HepG2 (cell line): ENCODE data around the gene PRSS27. TPM values are rescaled to one million over a fixed set of nuclear protein-coding genes. Genes with fewer than 3 reads are reported as not detected.
A peak's percentile ranks its signal among the peaks of the same experiment; 100 is the strongest.

Experiments used
- ATAC-seq: fragments of 200-7000 bp; cut with Tn5 transposase; 3 replicates; pipeline ENCODE4 v1.9.1; 2020; ENCODE audit warnings: mild to moderate bottlenecking, moderate library complexity
- BruUV-seq: library from RNA; stranded (reverse); fragments of 400-500 nt; replicated peaks from 2 replicates; lab custom pipeline; 2021; lab: Mats Ljungman, UMichigan
- CTCF ChIA-PET: fragments of 300-600 bp; formaldehyde crosslinking; extraction: SDS; loops from one replicate; lab custom pipeline; 2021; ENCODE audit warnings: low total read pairs, inconsistent platforms, low intra/inter-chr PET ratio; lab: Yijun Ruan, JAX
- POLR2A ChIA-PET: fragments of 350-600 bp; sonication (Branson Sonifier 250); formaldehyde crosslinking; loops from one replicate; lab custom pipeline; 2020; ENCODE audit warnings: antibody characterized with exemption, inconsistent platforms; lab: Yijun Ruan, JAX
- DNase-seq: peaks from one replicate; pipeline ENCODE4 v3.0.0-alpha.2; 2015; ENCODE audit warnings: low spot score
- FAIRE-seq: peaks from 3 replicates; lab custom pipeline; 2011; peaks lifted over from hg19 to GRCh38; lab: Jason Lieb, UNC
- H2AFZ ChIP-seq: one replicate; pipeline ENCODE4 v1.6.1; 2011; ENCODE audit warnings: low read length, inconsistent platforms
- H3K27ac ChIP-seq: fragments of 300-600 bp; 3 replicates; pipeline ENCODE4 v1.8.0; 2011; ENCODE audit warnings: mixed run types, mild to moderate bottlenecking, mixed read lengths, low read length, inconsistent platforms; ENCODE audit not compliant: insufficient read depth; ENCODE audit errors: extremely low read length
- H3K27me3 ChIP-seq, 2 experiments: fragments of 200-600 bp in 1 of 2; 2 replicates in 1 of 2; 3 replicates in 1 of 2; pipeline versions ENCODE4 v1.6.0 to v1.8.0; 2011; ENCODE audit warnings: low read length in 2 of 2, mild to moderate bottlenecking in 2 of 2, moderate library complexity in 2 of 2, inconsistent platforms in 1 of 2; ENCODE audit not compliant: insufficient read depth in 2 of 2, control insufficient read depth in 1 of 2
- H3K36me3 ChIP-seq, 2 experiments: fragments of 200-600 bp in 1 of 2; replicated peaks in 1 of 2; 2 replicates in 1 of 2; 3 replicates in 1 of 2; pipeline versions ENCODE4 v1.5.1 to v1.8.0; 2011; ENCODE audit warnings: low read length in 2 of 2, inconsistent platforms in 1 of 2; ENCODE audit not compliant: insufficient read depth in 2 of 2, control insufficient read depth in 1 of 2
- H3K4me1 ChIP-seq: 2 replicates; pipeline ENCODE4 v1.5.1; 2012; ENCODE audit warnings: low read length, inconsistent platforms; ENCODE audit not compliant: insufficient read depth
- H3K4me2 ChIP-seq: 2 replicates; pipeline ENCODE4 v1.6.0; 2011; ENCODE audit warnings: low read depth, low read length, inconsistent platforms
- H3K4me3 ChIP-seq, 3 experiments: fragments of 200-600 bp in 1 of 3; sonication (generic), shearing (Covaris generic) in 1 of 3; replicated peaks in 1 of 3; 2 replicates each; pipeline ENCODE4 v1.5.1; 2011 to 2016; ENCODE audit warnings: low read length in 3 of 3, inconsistent platforms in 2 of 3, low read depth in 2 of 3, mild to moderate bottlenecking in 2 of 3, control low read depth in 1 of 3, mixed read lengths in 1 of 3; ENCODE audit not compliant: insufficient read depth in 1 of 3
- H3K79me2 ChIP-seq: one replicate; pipeline ENCODE4 v1.6.1; 2011; ENCODE audit warnings: low read length, inconsistent platforms; ENCODE audit not compliant: insufficient read depth
- H3K9ac ChIP-seq: 2 replicates; pipeline ENCODE4 v1.6.0; 2011; ENCODE audit warnings: mild to moderate bottlenecking, low read depth, low read length, inconsistent platforms; ENCODE audit not compliant: insufficient read depth
- H3K9me3 ChIP-seq: 2 replicates; pipeline ENCODE4 v1.5.1; 2012; ENCODE audit warnings: mild to moderate bottlenecking, low read length
- H4K20me1 ChIP-seq: 2 replicates; pipeline ENCODE4 v1.6.0; 2011; ENCODE audit warnings: inconsistent platforms, mild to moderate bottlenecking, low read length, moderate library complexity; ENCODE audit not compliant: insufficient read depth
- ARNT2 ChIP-seq: sonication (generic); formaldehyde crosslinking; IDR thresholded peaks from 2 replicates; pipeline ENCODE4 v1.8.0; 2022; ENCODE audit warnings: mild to moderate bottlenecking, low read depth, missing genetic modification reagents, moderate library complexity
- DMTF1 ChIP-seq: sonication (generic); formaldehyde crosslinking; IDR thresholded peaks from 2 replicates; pipeline ENCODE4 v1.4.0; 2020; ENCODE audit warnings: mild to moderate bottlenecking, missing genetic modification reagents
- HOXA5 ChIP-seq: sonication (generic); formaldehyde crosslinking; IDR thresholded peaks from 2 replicates; pipeline ENCODE4 v1.4.0; 2020; ENCODE audit warnings: missing genetic modification reagents
- HOXA7 ChIP-seq: sonication (generic); formaldehyde crosslinking; IDR thresholded peaks from 2 replicates; pipeline ENCODE4 v1.8.1; 2022; ENCODE audit warnings: mild to moderate bottlenecking, missing genetic modification reagents, moderate library complexity
- JUN ChIP-seq: sonication (generic); formaldehyde crosslinking; IDR thresholded peaks from 2 replicates; pipeline ENCODE4 v1.4.0; 2020; ENCODE audit warnings: mild to moderate bottlenecking, missing genetic modification reagents
- MEIS2 ChIP-seq: sonication (generic); formaldehyde crosslinking; IDR thresholded peaks from 2 replicates; pipeline ENCODE4 v1.9.0; 2021; ENCODE audit warnings: mild to moderate bottlenecking, missing genetic modification reagents
- NFE2L1 ChIP-seq: sonication (generic); formaldehyde crosslinking; IDR thresholded peaks from 2 replicates; pipeline ENCODE4 v1.4.0; 2020; ENCODE audit warnings: missing genetic modification reagents, mild to moderate bottlenecking, borderline replicate concordance
- TOE1 ChIP-seq: sonication (generic); formaldehyde crosslinking; IDR thresholded peaks from 2 replicates; pipeline ENCODE4 v1.4.0; 2020; ENCODE audit warnings: mild to moderate bottlenecking, missing genetic modification reagents
- TP53 ChIP-seq: sonication (generic); formaldehyde crosslinking; conservative IDR thresholded peaks from 2 replicates; pipeline ENCODE4 v1.4.0; 2020; ENCODE audit warnings: missing genetic modification reagents
- ZNF121 ChIP-seq: sonication (generic); formaldehyde crosslinking; IDR thresholded peaks from 2 replicates; pipeline ENCODE4 v1.5.0; 2020; ENCODE audit warnings: mild to moderate bottlenecking, missing genetic modification reagents
- ZNF317 ChIP-seq: sonication (generic); formaldehyde crosslinking; IDR thresholded peaks from 2 replicates; pipeline ENCODE4 v1.5.0; 2020; ENCODE audit warnings: mild to moderate bottlenecking, missing genetic modification reagents
- ZNF441 ChIP-seq: sonication (generic); formaldehyde crosslinking; IDR thresholded peaks from 2 replicates; pipeline ENCODE4 v1.7.0; 2021; ENCODE audit warnings: missing genetic modification reagents, borderline replicate concordance
- ZNF574 ChIP-seq: sonication (generic); formaldehyde crosslinking; IDR thresholded peaks from 2 replicates; pipeline ENCODE4 v1.4.0; 2020; ENCODE audit warnings: missing genetic modification reagents
- WGBS: methylation state at CpG from one replicate; pipeline ENCODE4 v1.1.6; 2017; ENCODE audit warnings: low lambda C conversion rate; 5-methylcytosine and 5-hydroxymethylcytosine counted together
- in situ Hi-C: cut with HindIII; loops from 2 replicates; pipeline ENCODE4 v1.10.0; 2017; ENCODE audit warnings: low pct_unique_long_range_greater_than_20kb; ENCODE audit not compliant: extremely low pct_ligation_motif_present
- intact Hi-C: fragments of 100-400 bp; cut with micrococcal nuclease; formaldehyde crosslinking; loops from one replicate; pipeline ENCODE4 v1.10.0; 2022; ENCODE audit not compliant: unreplicated experiment
- polyA plus RNA-seq, 8 experiments: library from polyadenylated mRNA; depleted of rRNA in 3 of 8; stranded (reverse) in 7 of 8; unstranded in 1 of 8; fragments of >200 nt; fragmentation: Illumina TruSeq in 4 of 8; extraction: Trizol in 4 of 8; gene quantifications; 2 replicates each; pipeline versions ENCODE4 v1.2.1 to v1.2.3, GENCODE V29; 2011 to 2016; ENCODE audit warnings: low read depth in 4 of 8, missing spikeins in 1 of 8, mixed read lengths in 1 of 8; ENCODE audit not compliant: insufficient read depth in 1 of 8
- total RNA-seq, 5 experiments: library from RNA; depleted of rRNA; stranded (reverse); fragments of >200 nt; fragmentation: Illumina TruSeq; extraction: Trizol; gene quantifications; 2 replicates each; pipeline ENCODE4 v1.2.3, GENCODE V29; 2016; ENCODE audit warnings: low read depth in 1 of 5
- TF ChIP-seq, protein P1 (sequence below): IDR thresholded peaks from 2 replicates; pipeline ENCODE4 v1.6.1; 2016; ENCODE audit warnings: low read depth, borderline replicate concordance

PRSS27 gene
- total and polyA plus RNA-seq, 2 of the 13 experiments (the other 11 are each of a cell fraction or from before 2014, with no cell fraction given): 0.20 to 0.73 TPM

DNA sequence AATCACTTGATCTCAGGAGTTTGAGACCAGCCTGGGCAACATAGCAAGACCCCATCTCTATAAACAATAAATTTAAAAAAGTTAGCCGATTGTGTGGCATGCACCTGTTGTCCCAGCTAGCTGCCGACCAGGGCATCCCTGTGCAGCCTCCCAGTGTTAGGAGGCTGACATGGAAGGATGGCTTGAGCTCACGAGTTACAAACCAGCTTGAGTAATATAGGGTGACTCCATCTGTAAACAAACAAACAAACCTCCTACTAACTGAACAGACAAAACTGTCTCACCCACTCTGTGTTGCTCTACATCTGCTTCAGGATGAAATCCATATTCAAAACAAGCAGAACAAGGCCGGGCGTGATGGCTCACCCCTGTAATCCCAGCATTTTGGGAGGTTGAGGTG, 6.9 kb upstream of the PRSS27 start:
- ATAC-seq: no peak
- no peak for DNase-seq
- no TSS peak for BruUV-seq
- no peaks in the 10 kb centered on the region for H3K79me2 ChIP-seq
- FAIRE-seq: no peak
- TF ChIP-seq ZNF574 (CRISPR knock-in tag) (no peak), NFE2L1 (CRISPR knock-in tag) (no peak), ZNF121 (CRISPR knock-in tag) (0 out of 2 replicates have a peak, but pooled peaks have one; percentile 19), TOE1 (CRISPR knock-in tag) (no peak), HOXA7 (no peak)
- H3K4me3 ChIP-seq: no peak overlapping the region
- no peaks in the 10 kb centered on the region for H3K36me3 ChIP-seq
- H3K4me1 ChIP-seq: peaks cover 40% of the 10 kb centered on the region
- H3K27me3 ChIP-seq: no peaks in the 10 kb centered on the region; a peak in 2 of 5 replicates
- H3K27ac ChIP-seq: no peak overlapping the region
- H3K4me2 ChIP-seq: no peak overlapping the region
- no peak overlapping the region for H2AFZ ChIP-seq
- WGBS: 47% methylated on average over 4 of the region's 5 CpGs
- intact Hi-C loops: no loop called here
- no peak overlapping the region for H3K9ac ChIP-seq
- POLR2A ChIA-PET: interaction anchor here (1.6 kb wide), 1 partner anchor 25 kb away, joined by 5 read pairs; no protein-coding TSS in a partner anchor
- in situ Hi-C loops: no loop called here
- CTCF ChIA-PET: no interaction called here
- H4K20me1 ChIP-seq: no peaks in the 10 kb centered on the region
- H3K9me3 ChIP-seq: no peaks in the 10 kb centered on the region

GRCh38 chr16:2724816-2725348, 4.9 kb upstream of the PRSS27 start:
- peaks cover 28% of the 10 kb centered on the region for H3K4me1 ChIP-seq
- no peaks in the 10 kb centered on the region for H4K20me1 ChIP-seq
- H3K4me3 ChIP-seq: no peak overlapping the region
- in situ Hi-C loops: no loop called here
- no peak for DNase-seq
- CTCF ChIA-PET: no interaction called here
- no peaks in the 10 kb centered on the region for H3K79me2 ChIP-seq
- 15% methylated on average over 9 of the region's 16 CpGs for WGBS
- no TSS peak for BruUV-seq
- H3K4me2 ChIP-seq: no peak overlapping the region
- H3K27ac ChIP-seq: no peak overlapping the region
- H3K9ac ChIP-seq: no peak overlapping the region
- H3K27me3 ChIP-seq: no peaks in the 10 kb centered on the region; a peak in 2 of 5 replicates
- no peaks in the 10 kb centered on the region for H3K9me3 ChIP-seq
- intact Hi-C loops: no loop called here
- POLR2A ChIA-PET: no interaction called here
- no peaks in the 10 kb centered on the region for H3K36me3 ChIP-seq
- no peak for FAIRE-seq
- H2AFZ ChIP-seq: no peak overlapping the region
- ATAC-seq: no peak
- TF ChIP-seq DMTF1 (CRISPR knock-in tag) (no peak), ZNF441 (CRISPR knock-in tag) (no peak), MEIS2 (CRISPR knock-in tag) (no peak), JUN (no peak), ZNF317 (CRISPR knock-in tag) (no peak), ARNT2 (CRISPR knock-in tag) (no peak), HOXA5 (CRISPR knock-in tag) (no peak), TP53 (no peak)
- TF ChIP-seq, protein P1, sequence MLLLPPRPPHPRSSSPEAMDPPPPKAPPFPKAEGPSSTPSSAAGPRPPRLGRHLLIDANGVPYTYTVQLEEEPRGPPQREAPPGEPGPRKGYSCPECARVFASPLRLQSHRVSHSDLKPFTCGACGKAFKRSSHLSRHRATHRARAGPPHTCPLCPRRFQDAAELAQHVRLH (CRISPR knock-in tag): no peak
